Posterior cingulate gyrus (tissue), 11 donors: ENCODE measurements around the gene PABPN1L.
"Not testable (repeated sequence)": the region's sequence is repeated elsewhere in the genome, so short reads cannot be mapped to it uniquely, and the experiment has no call there.

Experiments
- DNase-seq, 10 donors: peaks; one replicate each; pipeline versions ENCODE4 v3.0.0 to v3.0.0-alpha.2; 2020 to 2021; ENCODE audit warnings: mixed read lengths in 3 of 10
- intact Hi-C: fragments of 100-400 bp; cut with DNase I; formaldehyde crosslinking; loops from one replicate; pipeline ENCODE4 v1.15.1; 2023

The PABPN1L gene

GRCh38 chr16:88901718-88902337 lies 35.4 kb upstream of the PABPN1L start:
- intact Hi-C loops: no loop called here
- DNase-seq: no peak

- DNase-seq: no peak
These were observed 34.2 kb upstream of the PABPN1L start for GRCh38 chr16:88900662-88901052.

GRCh38 chr16:88899901-88900661 lies 33.6 kb upstream of the PABPN1L start:
- no peak for DNase-seq
- intact Hi-C loops: no loop called here

More at GRCh38 chr16:88900662-88901052, 34.2 kb upstream of the PABPN1L start:
- intact Hi-C loops: no loop called here

GRCh38 chr16:88897696-88898425 lies 31.4 kb upstream of the PABPN1L start:
- DNase-seq: no peak
- intact Hi-C loops: no loop called here

GRCh38 chr16:88896238-88897070 lies 30.0 kb upstream of the PABPN1L start:
- DNase-seq: no peak
- intact Hi-C loops: no loop called here

- intact Hi-C loops: no loop called here
- DNase-seq: no peak
These were observed 28.9 kb upstream of the PABPN1L start for GRCh38 chr16:88895335-88895734.

- no peak for DNase-seq
- intact Hi-C loops: no loop called here
These were observed 28.3 kb upstream of the PABPN1L start for GRCh38 chr16:88894681-88895300.

GRCh38 chr16:88894266-88894665 lies 27.8 kb upstream of the PABPN1L start:
- intact Hi-C loops, DNase-seq: not testable (repeated sequence)

GRCh38 chr16:88893127-88893968 lies 26.9 kb upstream of the PABPN1L start:
- intact Hi-C loops: no loop called here
- no peak for DNase-seq

GRCh38 chr16:88892065-88892464 lies 25.6 kb upstream of the PABPN1L start:
- no peak for DNase-seq
- intact Hi-C loops: no loop called here

- intact Hi-C loops: no loop called here
- DNase-seq: no peak
These were observed 24.6 kb upstream of the PABPN1L start for GRCh38 chr16:88891083-88891482.

GRCh38 chr16:88889702-88890352 lies 23.4 kb upstream of the PABPN1L start:
- intact Hi-C loops: not testable (repeated sequence)

GRCh38 chr16:88888461-88889387 lies 22.3 kb upstream of the PABPN1L start:
- intact Hi-C loops: no loop called here
- DNase-seq: no peak

More at GRCh38 chr16:88889702-88890352, 23.4 kb upstream of the PABPN1L start:
- not testable (repeated sequence) for DNase-seq

GRCh38 chr16:88888057-88888456 lies 21.6 kb upstream of the PABPN1L start:
- DNase-seq: no peak
- intact Hi-C loops: no loop called here

GRCh38 chr16:88886845-88887521 lies 20.5 kb upstream of the PABPN1L start:
- intact Hi-C loops: no loop called here
- DNase-seq: no peak

GRCh38 chr16:88886420-88886844 lies 20.0 kb upstream of the PABPN1L start:
- intact Hi-C loops: no loop called here

GRCh38 chr16:88885693-88886280 lies 19.3 kb upstream of the PABPN1L start:
- no peak for DNase-seq
- intact Hi-C loops: no loop called here

More at GRCh38 chr16:88886420-88886844, 20.0 kb upstream of the PABPN1L start:
- DNase-seq: no peak
